Measurements from ENCODE around the gene ADGRG3. TPM values are rescaled to one million over a fixed set of nuclear protein-coding genes. Genes with fewer than 3 reads are reported as not detected.

ADGRG3 gene
- total and polyA plus RNA-seq, 2 donors (not counting 1 experiment from before 2014, with no cell fraction given), result not detected

DNA sequence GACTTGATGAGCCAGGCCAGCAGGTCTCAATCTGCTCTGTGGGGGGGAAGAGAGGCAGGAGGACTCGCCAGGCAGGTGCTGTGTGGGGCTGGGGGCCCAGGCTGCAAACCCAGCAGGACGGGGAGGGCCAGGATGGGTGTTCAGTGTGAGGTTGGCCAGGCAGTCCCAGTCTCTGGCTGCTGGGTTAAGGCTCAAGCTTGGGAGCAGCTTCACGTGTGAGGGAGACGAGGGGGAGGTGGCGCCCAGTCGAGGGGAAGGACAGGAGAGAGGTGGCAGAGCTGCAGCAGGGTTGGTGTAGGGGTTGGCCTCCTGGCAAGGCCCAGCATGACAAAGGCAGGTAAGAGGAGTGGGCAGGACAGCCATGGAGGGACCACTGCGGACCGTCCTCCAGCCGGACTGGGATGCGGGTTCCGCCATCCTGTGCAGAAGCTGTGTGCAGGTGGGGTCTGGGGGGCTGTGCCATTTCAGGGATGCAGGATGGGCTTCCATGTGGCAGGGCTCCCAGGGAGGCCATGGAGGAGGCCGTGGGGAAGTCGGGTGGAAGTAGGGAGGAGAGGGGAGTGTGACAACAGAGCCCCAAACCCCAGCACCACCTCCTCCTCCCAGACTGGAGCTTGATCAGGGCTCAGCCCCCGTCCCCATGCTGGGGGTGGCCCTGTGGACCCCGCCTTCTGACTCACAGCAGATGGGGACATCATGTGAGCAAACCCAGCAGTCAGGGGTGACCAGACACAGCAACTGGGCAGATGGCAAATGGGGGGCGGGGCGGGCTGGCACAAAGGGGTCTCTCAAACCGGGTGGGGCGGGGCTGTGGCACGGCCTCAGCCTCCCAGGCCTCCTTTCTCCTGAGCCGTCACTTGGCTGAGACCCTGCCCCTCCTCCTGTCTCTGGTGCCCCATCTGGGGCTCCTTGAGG is 36.9 kb upstream of the ADGRG3 start:
- no peak overlapping the region for H3K27ac ChIP-seq (ENCODE audit: low read length in 2 of 2)
- peaks cover 0 to 3% (median 0%) of the 10 kb centered on the region in 3 donors for H3K9me3 ChIP-seq (ENCODE audit: control extremely low read depth in 1 of 3, control insufficient read depth in 2 of 3, insufficient read depth in 1 of 3, low read length in 2 of 3)
- H3K27me3 ChIP-seq (replicated peaks in 1 of 4; ENCODE audit: control extremely low read depth in 1 of 4, control insufficient read depth in 3 of 4, insufficient read depth in 4 of 4, low read length in 3 of 4), result peaks cover 0 to 43% (median 17%) of the 10 kb centered on the region in 4 experiments
- no peaks in the 10 kb centered on the region for H3K36me3 ChIP-seq (replicated peaks in 1 of 2; ENCODE audit: control extremely low read depth in 1 of 2, control insufficient read depth in 1 of 2, extremely low read depth in 1 of 2, insufficient read depth in 2 of 2, low read length in 1 of 2)
- H3K4me3 Mint-ChIP-seq, result no peak overlapping the region
- intact Hi-C loops (cut with micrococcal nuclease), result no loop called here
- no peak for DNase-seq
- no peak overlapping the region for H3K4me3 ChIP-seq (ENCODE audit: control extremely low read depth in 1 of 5, extremely low read depth in 1 of 5, insufficient read depth in 1 of 5, low read depth in 2 of 5, low read length in 4 of 5)
- ATAC-seq (ENCODE audit: low read depth), result no peak
- TF ChIP-seq EZH2 (IDR thresholded peaks at IDR 0.05; ENCODE audit: borderline replicate concordance, insufficient read depth, low read depth, low read length, poor library complexity, severe bottlenecking), result no peak
- TF ChIP-seq, protein P1, sequence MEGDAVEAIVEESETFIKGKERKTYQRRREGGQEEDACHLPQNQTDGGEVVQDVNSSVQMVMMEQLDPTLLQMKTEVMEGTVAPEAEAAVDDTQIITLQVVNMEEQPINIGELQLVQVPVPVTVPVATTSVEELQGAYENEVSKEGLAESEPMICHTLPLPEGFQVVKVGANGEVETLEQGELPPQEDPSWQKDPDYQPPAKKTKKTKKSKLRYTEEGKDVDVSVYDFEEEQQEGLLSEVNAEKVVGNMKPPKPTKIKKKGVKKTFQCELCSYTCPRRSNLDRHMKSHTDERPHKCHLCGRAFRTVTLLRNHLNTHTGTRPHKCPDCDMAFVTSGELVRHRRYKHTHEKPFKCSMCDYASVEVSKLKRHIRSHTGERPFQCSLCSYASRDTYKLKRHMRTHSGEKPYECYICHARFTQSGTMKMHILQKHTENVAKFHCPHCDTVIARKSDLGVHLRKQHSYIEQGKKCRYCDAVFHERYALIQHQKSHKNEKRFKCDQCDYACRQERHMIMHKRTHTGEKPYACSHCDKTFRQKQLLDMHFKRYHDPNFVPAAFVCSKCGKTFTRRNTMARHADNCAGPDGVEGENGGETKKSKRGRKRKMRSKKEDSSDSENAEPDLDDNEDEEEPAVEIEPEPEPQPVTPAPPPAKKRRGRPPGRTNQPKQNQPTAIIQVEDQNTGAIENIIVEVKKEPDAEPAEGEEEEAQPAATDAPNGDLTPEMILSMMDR (IDR thresholded peaks at IDR 0.05), result no peak
- H3K4me1 Mint-ChIP-seq, result peaks cover 3% of the 10 kb centered on the region
- ChIA-PET POLR2A (no interaction called here), CTCF (no interaction called here)
- no peaks in the 10 kb centered on the region for H4K20me1 ChIP-seq (ENCODE audit: control insufficient read depth, insufficient read depth, low read length, poor library complexity, severe bottlenecking)
- no peak overlapping the region for H3K9ac ChIP-seq (ENCODE audit: low read length)
- peaks cover 0 to 5% of the 10 kb centered on the region in 2 donors for H3K4me1 ChIP-seq (ENCODE audit: control insufficient read depth in 2 of 2, insufficient read depth in 2 of 2, low read length in 2 of 2)
- 83% methylated on average over 19 of the region's 21 CpGs for WGBS (ENCODE audit: insufficient coverage)
- H2AFZ ChIP-seq (ENCODE audit: insufficient read depth, low read depth, low read length, poor library complexity, severe bottlenecking), result no peak overlapping the region
- no peak overlapping the region for H3K27ac Mint-ChIP-seq
- no peaks in the 10 kb centered on the region for H3K9me3 Mint-ChIP-seq (ENCODE audit: insufficient read depth)
- no peaks in the 10 kb centered on the region for H3K79me2 ChIP-seq (ENCODE audit: control insufficient read depth, insufficient read depth, low read length)
- no peak overlapping the region for H3K4me2 ChIP-seq (replicated peaks; ENCODE audit: low read depth, low read length, poor library complexity, severe bottlenecking)
- peaks cover 44% of the 10 kb centered on the region for H3K27me3 Mint-ChIP-seq

DNA sequence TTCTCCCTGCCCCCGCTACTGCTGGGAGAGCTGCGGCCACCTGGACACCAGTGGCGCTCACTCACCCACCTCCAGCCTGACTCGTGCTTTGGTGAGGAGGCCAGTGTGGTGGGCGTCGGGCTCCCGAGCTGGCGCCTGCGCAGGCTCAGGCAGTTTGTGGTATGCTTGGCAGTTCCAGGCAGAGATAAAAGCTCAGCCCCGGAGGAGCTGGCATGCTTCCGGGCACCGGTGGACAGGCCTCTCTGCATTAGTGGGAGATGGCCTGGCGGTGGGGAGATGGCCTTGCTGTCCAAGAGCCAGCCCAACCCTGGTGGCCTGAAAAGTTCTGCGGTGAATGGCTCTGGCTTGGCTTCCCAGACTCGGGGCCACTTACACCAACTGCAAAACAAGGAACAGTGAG is 35.5 kb upstream of the ADGRG3 start:
- no peak overlapping the region for H3K27ac ChIP-seq (ENCODE audit: low read length in 2 of 2)
- H3K4me1 ChIP-seq (ENCODE audit: control insufficient read depth in 2 of 2, insufficient read depth in 2 of 2, low read length in 2 of 2), result peaks cover 0 to 5% of the 10 kb centered on the region in 2 donors
- intact Hi-C loops (cut with micrococcal nuclease), result no loop called here
- H3K79me2 ChIP-seq (ENCODE audit: control insufficient read depth, insufficient read depth, low read length), result no peaks in the 10 kb centered on the region
- WGBS (ENCODE audit: insufficient coverage), result 71% methylated on average over 15 of the region's 15 CpGs
- ATAC-seq (ENCODE audit: low read depth) (no peak), DNase-seq (no peak)
- Mint-ChIP-seq H3K9me3 (ENCODE audit: insufficient read depth) (no peaks in the 10 kb centered on the region), H3K4me3 (no peak overlapping the region), H3K27me3 (peaks cover 39% of the 10 kb centered on the region), H3K4me1 (peaks cover 3% of the 10 kb centered on the region), H3K27ac (no peak overlapping the region)
- H2AFZ ChIP-seq (ENCODE audit: insufficient read depth, low read depth, low read length, poor library complexity, severe bottlenecking), result no peak overlapping the region
- H3K9ac ChIP-seq (ENCODE audit: low read length), result no peak overlapping the region
- TF ChIP-seq EZH2 (IDR thresholded peaks at IDR 0.05; ENCODE audit: borderline replicate concordance, insufficient read depth, low read depth, low read length, poor library complexity, severe bottlenecking), result no peak
- TF ChIP-seq, protein P1 (IDR thresholded peaks at IDR 0.05), result no peak
- POLR2A ChIA-PET, result no interaction called here
- H3K36me3 ChIP-seq (replicated peaks in 1 of 2; ENCODE audit: control extremely low read depth in 1 of 2, control insufficient read depth in 1 of 2, extremely low read depth in 1 of 2, insufficient read depth in 2 of 2, low read length in 1 of 2), result no peaks in the 10 kb centered on the region
- no peaks in the 10 kb centered on the region for H4K20me1 ChIP-seq (ENCODE audit: control insufficient read depth, insufficient read depth, low read length, poor library complexity, severe bottlenecking)
- H3K9me3 ChIP-seq (ENCODE audit: control extremely low read depth in 1 of 3, control insufficient read depth in 2 of 3, insufficient read depth in 1 of 3, low read length in 2 of 3), result peaks cover 0 to 3% (median 0%) of the 10 kb centered on the region in 3 donors
- H3K4me2 ChIP-seq (replicated peaks; ENCODE audit: low read depth, low read length, poor library complexity, severe bottlenecking), result no peak overlapping the region
- H3K4me3 ChIP-seq (ENCODE audit: control extremely low read depth in 1 of 5, extremely low read depth in 1 of 5, insufficient read depth in 1 of 5, low read depth in 2 of 5, low read length in 4 of 5), result no peak overlapping the region
- CTCF ChIA-PET, result no interaction called here
- H3K27me3 ChIP-seq (replicated peaks in 1 of 4; ENCODE audit: control extremely low read depth in 1 of 4, control insufficient read depth in 3 of 4, insufficient read depth in 4 of 4, low read length in 3 of 4), result peaks cover 0 to 48% (median 17%) of the 10 kb centered on the region in 4 experiments
